Ovary (tissue), 9 donors: ENCODE measurements around the gene ILF3. TPM values are rescaled to one million over a fixed set of nuclear protein-coding genes. Genes with fewer than 3 reads are reported as not detected.
"Not testable (repeated sequence)": the region's sequence is repeated elsewhere in the genome, so short reads cannot be mapped to it uniquely, and the experiment has no call there.

ENCODE experiments used
- DNase-seq, 5 donors: peaks; one replicate each; pipeline ENCODE4 v3.0.0-alpha.2; 2019 to 2020
- H3K27ac ChIP-seq, 2 donors: fragments of 200-600 bp; one replicate each; pipeline versions ENCODE4 v1.5.1 to v1.8.0; 2019 to 2022
- H3K27me3 ChIP-seq: fragments of 200-600 bp; one replicate; pipeline ENCODE4 v1.8.0; 2022
- H3K36me3 ChIP-seq: fragments of 200-600 bp; sonication (generic); one replicate; pipeline ENCODE4 v1.5.1; 2019
- H3K4me1 ChIP-seq: one replicate; pipeline ENCODE4 v1.8.1; 2013; ENCODE audit warnings: mild to moderate bottlenecking, moderate library complexity; ENCODE audit not compliant: insufficient read depth
- H3K4me3 ChIP-seq: fragments of 200-600 bp; sonication (generic); one replicate; pipeline ENCODE4 v1.5.1; 2017
- H3K9me3 ChIP-seq, 2 donors: fragments of 200-600 bp in 1 of 2; sonication (generic) in 1 of 2; one replicate each; pipeline versions ENCODE4 v1.5.1 to v1.8.1; 2013 to 2019; ENCODE audit warnings: mild to moderate bottlenecking in 1 of 2, moderate library complexity in 1 of 2
- EP300 ChIP-seq: sonication (generic); formaldehyde crosslinking; IDR thresholded peaks from one replicate; pipeline ENCODE4 v1.6.1; 2017; ENCODE audit warnings: antibody characterized with exemption
- POLR2A ChIP-seq: fragments of 450-650 bp; IDR thresholded peaks from one replicate; pipeline ENCODE4 v1.6.1; 2017; ENCODE audit warnings: antibody characterized with exemption, mild to moderate bottlenecking, moderate library complexity
- WGBS, 3 donors: extraction: QIAGEN DNeasy Blood & Tissue Kit in 1 of 3; methylation state at CpG; one replicate each; pipeline versions ENCODE4 v1.1.5 to v1.1.7; 2013 to 2017; 5-methylcytosine and 5-hydroxymethylcytosine counted together
- intact Hi-C, 4 donors: fragments of 100-400 bp; cut with DNase I; formaldehyde crosslinking; loops; one replicate each; pipeline versions ENCODE4 v1.11.0 to v1.15.1; 2022 to 2023
- polyA plus RNA-seq, 2 donors: library from polyadenylated mRNA; stranded (reverse); fragments of 200-250 nt in 1 of 2; fragments of 350-450 nt in 1 of 2; fragmentation: Illumina TruSeq in 1 of 2; extraction: RNeasy Lipid Tissue Mini Kit (QIAGEN cat#74804) in 1 of 2; gene quantifications; one replicate each; pipeline ENCODE4 v1.2.3, GENCODE V29; 2013 to 2014
- total RNA-seq, 7 donors: library from RNA; depleted of rRNA in 2 of 7; stranded (reverse); fragments of >200 nt in 2 of 7; fragmentation: NEBNext Ultra II Directional in 3 of 7; extraction: Animal tissue kit (Norgen Biotek cat#: 25700) in 3 of 7; gene quantifications; one replicate each; pipeline versions ENCODE4 v1.1.0 to v1.2.4, GENCODE V29; 2016 to 2023
- TF ChIP-seq, protein P1 (sequence below), 3 donors: fragments of 450-650 bp in 2 of 3; fragments of 200-600 bp in 1 of 3; IDR thresholded peaks; one replicate each; pipeline versions ENCODE4 v1.5.1 to v1.8.0; 2016 to 2022; ENCODE audit warnings: antibody characterized with exemption in 3 of 3, mild to moderate bottlenecking in 1 of 3
- donor health status: DM: no; HTN: no; CAD: no; lungs with moderate emphysema.
- donor health status: DM: no; HTN: no; CAD: no.
- donor health status: Bipolar disorder and iron deficiency.
- donor health status: DM: yes; HTN: yes; CAD: no.
- donor health status: DM: no; HTN: no; CAD: no.
- donor health status: DM: yes; HTN: yes; CAD: no.

Gene ILF3
- total and polyA plus RNA-seq, 9 donors: 90.0 to 295 (median 227) TPM

GRCh38 chr19:10661946-10662345 lies 7.8 kb downstream of the ILF3 start:
- Histone ChIP-seq H3K27ac (no peak overlapping the region), H3K9me3 (no peaks in the 10 kb centered on the region), H3K27me3 (no peaks in the 10 kb centered on the region), H3K4me3 (no peak overlapping the region), H3K4me1 (peaks cover 10% of the 10 kb centered on the region), H3K36me3 (no peaks in the 10 kb centered on the region)
- 74 to 92% (median 92%) methylated on average over 1 of the region's 1 CpG for WGBS, 3 donors
- TF ChIP-seq POLR2A (no peak), EP300 (no peak)
- TF ChIP-seq, protein P1, sequence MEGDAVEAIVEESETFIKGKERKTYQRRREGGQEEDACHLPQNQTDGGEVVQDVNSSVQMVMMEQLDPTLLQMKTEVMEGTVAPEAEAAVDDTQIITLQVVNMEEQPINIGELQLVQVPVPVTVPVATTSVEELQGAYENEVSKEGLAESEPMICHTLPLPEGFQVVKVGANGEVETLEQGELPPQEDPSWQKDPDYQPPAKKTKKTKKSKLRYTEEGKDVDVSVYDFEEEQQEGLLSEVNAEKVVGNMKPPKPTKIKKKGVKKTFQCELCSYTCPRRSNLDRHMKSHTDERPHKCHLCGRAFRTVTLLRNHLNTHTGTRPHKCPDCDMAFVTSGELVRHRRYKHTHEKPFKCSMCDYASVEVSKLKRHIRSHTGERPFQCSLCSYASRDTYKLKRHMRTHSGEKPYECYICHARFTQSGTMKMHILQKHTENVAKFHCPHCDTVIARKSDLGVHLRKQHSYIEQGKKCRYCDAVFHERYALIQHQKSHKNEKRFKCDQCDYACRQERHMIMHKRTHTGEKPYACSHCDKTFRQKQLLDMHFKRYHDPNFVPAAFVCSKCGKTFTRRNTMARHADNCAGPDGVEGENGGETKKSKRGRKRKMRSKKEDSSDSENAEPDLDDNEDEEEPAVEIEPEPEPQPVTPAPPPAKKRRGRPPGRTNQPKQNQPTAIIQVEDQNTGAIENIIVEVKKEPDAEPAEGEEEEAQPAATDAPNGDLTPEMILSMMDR (IDR thresholded peaks at IDR 0.05): no peak
- DNase-seq: no peak
- intact Hi-C loops: no loop called here

- Histone ChIP-seq H3K27me3 (no peaks in the 10 kb centered on the region), H3K4me1 (peaks cover 10% of the 10 kb centered on the region), H3K27ac (no peak overlapping the region), H3K9me3 (no peaks in the 10 kb centered on the region), H3K36me3 (no peaks in the 10 kb centered on the region), H3K4me3 (no peak overlapping the region)
- WGBS, 3 donors: 29 to 41% (median 33%) methylated on average over 14 of the region's 14 CpGs
- intact Hi-C loops: no loop called here
- TF ChIP-seq EP300 (no peak), POLR2A (no peak)
- TF ChIP-seq, protein P1 (IDR thresholded peaks at IDR 0.05): no peak
- no peak for DNase-seq
These were observed 8.5 kb downstream of the ILF3 start for GRCh38 chr19:10662384-10663251.

GRCh38 chr19:10663252-10663563 lies 9.1 kb downstream of the ILF3 start:
- H3K36me3 ChIP-seq, DNase-seq, intact Hi-C loops, H3K9me3 ChIP-seq, H3K4me3 ChIP-seq, H3K27me3 ChIP-seq, H3K4me1 ChIP-seq, H3K27ac ChIP-seq: not testable (repeated sequence)
- 83 to 91% (median 89%) methylated on average over 16 of the region's 16 CpGs for WGBS, 3 donors

DNA sequence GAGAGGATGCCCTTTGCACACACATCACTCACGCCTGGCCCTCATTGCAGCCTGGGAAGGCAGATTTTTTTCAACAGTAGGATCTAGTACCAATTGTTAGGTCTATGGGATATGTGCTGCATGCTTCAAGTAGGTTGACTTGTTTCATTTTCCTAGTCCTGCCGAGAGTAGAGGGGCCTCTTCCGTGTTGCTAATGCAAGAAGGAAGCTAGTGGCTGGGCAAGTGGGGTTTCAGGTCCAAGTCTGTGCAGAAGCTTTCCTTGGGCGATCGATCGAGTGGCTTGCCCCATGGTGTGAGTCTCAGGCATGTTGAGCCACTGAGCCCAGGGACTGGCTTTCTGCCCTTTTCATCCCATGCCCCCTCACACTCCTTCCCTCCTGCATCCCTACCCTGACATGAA lies 13.7 kb downstream of the ILF3 start:
- Histone ChIP-seq H3K9me3 (no peaks in the 10 kb centered on the region), H3K4me1 (peaks cover 1% of the 10 kb centered on the region), H3K4me3 (no peak overlapping the region), H3K27ac (no peak overlapping the region), H3K36me3 (no peaks in the 10 kb centered on the region), H3K27me3 (no peaks in the 10 kb centered on the region)
- intact Hi-C loops: no loop called here
- 62 to 74% (median 72%) methylated on average over 6 of the region's 6 CpGs for WGBS, 3 donors
- TF ChIP-seq EP300 (no peak), POLR2A (no peak)
- TF ChIP-seq, protein P1 (IDR thresholded peaks at IDR 0.05): no peak
- DNase-seq: no peak

GRCh38 chr19:10669246-10669645 lies 15.1 kb downstream of the ILF3 start:
- H3K4me1 ChIP-seq: peaks cover 1% of the 10 kb centered on the region
- no peak overlapping the region for H3K27ac ChIP-seq
- intact Hi-C loops: no loop called here
- WGBS, 3 donors: 43 to 65% (median 55%) methylated on average over 6 of the region's 6 CpGs
- no peaks in the 10 kb centered on the region for H3K9me3 ChIP-seq
- DNase-seq: no peak
- no peak overlapping the region for H3K4me3 ChIP-seq
- no peaks in the 10 kb centered on the region for H3K36me3 ChIP-seq
- TF ChIP-seq, protein P1 (IDR thresholded peaks at IDR 0.05): no peak
- TF ChIP-seq POLR2A (no peak), EP300 (no peak)
- no peaks in the 10 kb centered on the region for H3K27me3 ChIP-seq
